ENCODE data around the gene DYNLRB1.

GRCh38 chr20:34528921-34529297, 12.7 kb downstream of the DYNLRB1 start:
- TF ChIP-seq CTCF (IDR thresholded peaks at IDR 0.05) = no peak
- no peak for TF ChIP-seq EZH2 (IDR thresholded peaks at IDR 0.05; ENCODE audit: borderline replicate concordance, insufficient read depth, low read depth, low read length, poor library complexity, severe bottlenecking)

Data from B cell (primary cell).